ENCODE results near the gene PSMA7.

PSMA7 gene

GRCh38 chr20:62170536-62170935 is 27.3 kb upstream of the PSMA7 start:
- no peak for DNase-seq

GRCh38 chr20:62168890-62169435 is 25.8 kb upstream of the PSMA7 start:
- no peak for DNase-seq

- no peak for DNase-seq
Measured at GRCh38 chr20:62168061-62168460, 24.9 kb upstream of the PSMA7 start.

- DNase-seq: no peak
Measured at GRCh38 chr20:62167474-62167873, 24.3 kb upstream of the PSMA7 start.

GRCh38 chr20:62165762-62166399 is 22.7 kb upstream of the PSMA7 start:
- no peak for DNase-seq

- DNase-seq: no peak
Measured at GRCh38 chr20:62164879-62165761, 21.9 kb upstream of the PSMA7 start.

- DNase-seq: no peak
Measured at GRCh38 chr20:62163986-62164762, 21.0 kb upstream of the PSMA7 start.

GRCh38 chr20:62163485-62163865 is 20.3 kb upstream of the PSMA7 start:
- no peak for DNase-seq

- DNase-seq: no peak
Measured at GRCh38 chr20:62162765-62163484, 19.7 kb upstream of the PSMA7 start.

- DNase-seq: no peak
Measured at GRCh38 chr20:62161347-62161746, 18.2 kb upstream of the PSMA7 start.

GRCh38 chr20:62160876-62161275 is 17.7 kb upstream of the PSMA7 start:
- no peak for DNase-seq

GRCh38 chr20:62160253-62160652 is 17.1 kb upstream of the PSMA7 start:
- no peak for DNase-seq

GRCh38 chr20:62159839-62160238 is 16.6 kb upstream of the PSMA7 start:
- peak; percentile 33 to 47 for DNase-seq

GRCh38 chr20:62159052-62159451 is 15.9 kb upstream of the PSMA7 start:
- DNase-seq: no peak

- no peak for DNase-seq
Measured at GRCh38 chr20:62158541-62158940, 15.3 kb upstream of the PSMA7 start.

- no peak for DNase-seq
Measured at GRCh38 chr20:62158088-62158400, 14.8 kb upstream of the PSMA7 start.

- DNase-seq: no peak
Measured at GRCh38 chr20:62157387-62158087, 14.3 kb upstream of the PSMA7 start.

GRCh38 chr20:62156592-62157386 is 13.6 kb upstream of the PSMA7 start:
- peak; percentile 71 to 73 for DNase-seq

- no peak for DNase-seq
Measured at GRCh38 chr20:62156254-62156556, 13.0 kb upstream of the PSMA7 start.

- DNase-seq: no peak
Measured at GRCh38 chr20:62155428-62156253, 12.4 kb upstream of the PSMA7 start.
